K562 (cell line): ENCODE measurements around the gene DGCR8. TPM values are rescaled to one million over a fixed set of nuclear protein-coding genes. Genes with fewer than 3 reads are reported as not detected.

ENCODE experiments used
- CBFA2T3 ChIP-seq: fragments of 450-650 bp; IDR thresholded peaks from 2 replicates; pipeline ENCODE4 v1.6.1; 2017
- E4F1 ChIP-seq: fragments of 250-450 bp; sonication (Bioruptor Pico); IDR thresholded peaks from 2 replicates; pipeline ENCODE4 v1.5.0; 2021; ENCODE audit warnings: mild to moderate bottlenecking, borderline replicate concordance
- MBD1 ChIP-seq: fragments of 250-450 bp; sonication (Bioruptor Pico); IDR thresholded peaks from 2 replicates; pipeline ENCODE4 v1.8.0; 2022; ENCODE audit warnings: inconsistent platforms
- NR2C2 ChIP-seq, 2 experiments: fragments of 200-800 bp in 1 of 2; sonication (Bioruptor generic) in 1 of 2; sonication (generic) in 1 of 2; formaldehyde crosslinking in 1 of 2; IDR thresholded peaks; 2 replicates each; pipeline versions ENCODE4 v1.6.1 to v1.8.0; 2016 to 2022; ENCODE audit warnings: mild to moderate bottlenecking in 1 of 2, missing compliant biosample characterization in 1 of 2, missing genetic modification characterization in 1 of 2, missing genetic modification reagents in 1 of 2
- NUFIP1 ChIP-seq: fragments of 450-650 bp; IDR thresholded peaks from 2 replicates; pipeline ENCODE4 v1.6.1; 2018; ENCODE audit not compliant: partially characterized antibody
- RNF2 ChIP-seq: sonication (generic); IDR thresholded peaks from 2 replicates; pipeline ENCODE4 v1.6.1; 2016
- SAP30 ChIP-seq: fragments of 200-600 bp; sonication (generic); IDR thresholded peaks from 2 replicates; pipeline ENCODE4 v1.6.1; 2012; ENCODE audit warnings: borderline replicate concordance, low read depth, mild to moderate bottlenecking, moderate library complexity, low read length, control low read depth, inconsistent platforms; ENCODE audit not compliant: insufficient read depth, poor library complexity, severe bottlenecking
- TCFL5 ChIP-seq: fragments of 250-450 bp; sonication (Bioruptor Pico); conservative IDR thresholded peaks from 2 replicates; pipeline ENCODE4 v1.6.1; 2021; ENCODE audit warnings: mild to moderate bottlenecking, moderate library complexity, matching md5 sums
- ZNF146 ChIP-seq: IDR thresholded peaks from one replicate; pipeline ENCODE4 v1.6.1; 2018; ENCODE audit warnings: missing compliant biosample characterization; ENCODE audit not compliant: unreplicated experiment
- ZNF3 ChIP-seq: fragments of 250-450 bp; sonication (Bioruptor Pico); IDR thresholded peaks from 2 replicates; pipeline ENCODE4 v1.5.0; 2021; ENCODE audit warnings: mild to moderate bottlenecking, moderate library complexity
- polyA plus RNA-seq, 8 experiments: library from polyadenylated mRNA; depleted of rRNA in 4 of 8; stranded (reverse) in 5 of 8; unstranded in 3 of 8; fragments of >200 nt; fragmentation: Nextera tagmentation in 2 of 8; fragmentation: Illumina TruSeq in 1 of 8; extraction: Ambion mirVana in 2 of 8; extraction: Trizol in 1 of 8; gene quantifications; 2 replicates each; pipeline versions ENCODE4 v1.2.1 to v1.2.3, GENCODE V29; 2011 to 2014; ENCODE audit warnings: inconsistent platforms in 1 of 8, missing spikeins in 1 of 8
- total RNA-seq, 7 experiments: library from RNA; depleted of rRNA in 6 of 7; stranded (reverse); fragments of >200 nt in 6 of 7; fragmentation: Illumina TruSeq in 2 of 7; extraction: Trizol in 2 of 7; gene quantifications; 2 replicates each; pipeline versions ENCODE4 v1.2.1 to v1.2.3, GENCODE V29; 2011 to 2021; ENCODE audit warnings: low replicate concordance in 1 of 7
- TF ChIP-seq, protein P1 (sequence below): sonication (generic); formaldehyde crosslinking; IDR thresholded peaks from 2 replicates; pipeline ENCODE4 v1.8.0; 2023; ENCODE audit warnings: mild to moderate bottlenecking, missing genetic modification reagents
- TF ChIP-seq, protein P2 (sequence below): fragments of 200-800 bp; sonication (Bioruptor generic); IDR thresholded peaks from 2 replicates; pipeline ENCODE4 v1.6.1; 2016; ENCODE audit warnings: missing genetic modification characterization, missing compliant biosample characterization

DGCR8 gene
- total and polyA plus RNA-seq, 9 of the 15 experiments (the other 6 are each of a cell fraction or from before 2014, with no cell fraction given) = 5.9 to 144 (median 80.1) TPM

DNA sequence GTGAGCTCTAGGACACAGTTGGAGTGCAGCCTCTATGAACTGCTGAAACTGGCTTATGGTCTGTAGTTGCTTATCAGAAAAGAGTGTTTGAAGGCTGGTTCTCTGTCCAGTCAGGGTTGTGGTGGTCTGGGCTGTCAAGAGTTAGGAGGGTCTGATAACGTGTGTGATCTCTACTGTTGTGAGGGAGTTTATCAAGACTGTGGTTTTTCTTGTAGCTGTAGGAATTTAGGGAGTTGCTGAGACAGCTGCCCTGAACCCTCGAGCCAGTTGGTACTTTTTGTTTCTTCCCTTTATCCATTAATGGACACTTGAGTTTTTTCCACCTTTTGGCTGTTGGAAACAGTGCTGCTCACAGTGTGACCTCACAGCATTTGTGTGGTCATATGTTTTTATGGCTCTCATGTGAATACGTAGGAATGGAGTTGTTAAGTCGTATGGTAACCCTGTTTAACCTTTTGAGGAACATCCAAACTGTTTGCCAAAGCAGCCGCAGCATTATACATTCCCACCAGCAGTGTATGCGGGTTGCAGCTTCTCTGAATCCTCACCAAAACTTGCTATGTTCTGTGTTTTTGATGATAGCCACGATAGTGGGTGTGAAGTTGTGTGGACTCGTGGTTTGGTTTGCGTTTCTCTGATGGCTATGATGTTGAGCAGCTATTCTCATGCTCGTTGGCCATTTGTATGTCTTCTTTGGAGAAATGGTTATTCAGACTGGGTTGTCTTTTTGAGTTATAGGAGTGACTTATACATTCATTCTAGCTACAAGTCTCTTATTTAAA is 20.9 kb upstream of the DGCR8 start (continued):
- TF ChIP-seq, protein P1, sequence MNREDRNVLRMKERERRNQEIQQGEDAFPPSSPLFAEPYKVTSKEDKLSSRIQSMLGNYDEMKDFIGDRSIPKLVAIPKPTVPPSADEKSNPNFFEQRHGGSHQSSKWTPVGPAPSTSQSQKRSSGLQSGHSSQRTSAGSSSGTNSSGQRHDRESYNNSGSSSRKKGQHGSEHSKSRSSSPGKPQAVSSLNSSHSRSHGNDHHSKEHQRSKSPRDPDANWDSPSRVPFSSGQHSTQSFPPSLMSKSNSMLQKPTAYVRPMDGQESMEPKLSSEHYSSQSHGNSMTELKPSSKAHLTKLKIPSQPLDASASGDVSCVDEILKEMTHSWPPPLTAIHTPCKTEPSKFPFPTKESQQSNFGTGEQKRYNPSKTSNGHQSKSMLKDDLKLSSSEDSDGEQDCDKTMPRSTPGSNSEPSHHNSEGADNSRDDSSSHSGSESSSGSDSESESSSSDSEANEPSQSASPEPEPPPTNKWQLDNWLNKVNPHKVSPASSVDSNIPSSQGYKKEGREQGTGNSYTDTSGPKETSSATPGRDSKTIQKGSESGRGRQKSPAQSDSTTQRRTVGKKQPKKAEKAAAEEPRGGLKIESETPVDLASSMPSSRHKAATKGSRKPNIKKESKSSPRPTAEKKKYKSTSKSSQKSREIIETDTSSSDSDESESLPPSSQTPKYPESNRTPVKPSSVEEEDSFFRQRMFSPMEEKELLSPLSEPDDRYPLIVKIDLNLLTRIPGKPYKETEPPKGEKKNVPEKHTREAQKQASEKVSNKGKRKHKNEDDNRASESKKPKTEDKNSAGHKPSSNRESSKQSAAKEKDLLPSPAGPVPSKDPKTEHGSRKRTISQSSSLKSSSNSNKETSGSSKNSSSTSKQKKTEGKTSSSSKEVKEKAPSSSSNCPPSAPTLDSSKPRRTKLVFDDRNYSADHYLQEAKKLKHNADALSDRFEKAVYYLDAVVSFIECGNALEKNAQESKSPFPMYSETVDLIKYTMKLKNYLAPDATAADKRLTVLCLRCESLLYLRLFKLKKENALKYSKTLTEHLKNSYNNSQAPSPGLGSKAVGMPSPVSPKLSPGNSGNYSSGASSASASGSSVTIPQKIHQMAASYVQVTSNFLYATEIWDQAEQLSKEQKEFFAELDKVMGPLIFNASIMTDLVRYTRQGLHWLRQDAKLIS = no peak
- TF ChIP-seq, protein P2, sequence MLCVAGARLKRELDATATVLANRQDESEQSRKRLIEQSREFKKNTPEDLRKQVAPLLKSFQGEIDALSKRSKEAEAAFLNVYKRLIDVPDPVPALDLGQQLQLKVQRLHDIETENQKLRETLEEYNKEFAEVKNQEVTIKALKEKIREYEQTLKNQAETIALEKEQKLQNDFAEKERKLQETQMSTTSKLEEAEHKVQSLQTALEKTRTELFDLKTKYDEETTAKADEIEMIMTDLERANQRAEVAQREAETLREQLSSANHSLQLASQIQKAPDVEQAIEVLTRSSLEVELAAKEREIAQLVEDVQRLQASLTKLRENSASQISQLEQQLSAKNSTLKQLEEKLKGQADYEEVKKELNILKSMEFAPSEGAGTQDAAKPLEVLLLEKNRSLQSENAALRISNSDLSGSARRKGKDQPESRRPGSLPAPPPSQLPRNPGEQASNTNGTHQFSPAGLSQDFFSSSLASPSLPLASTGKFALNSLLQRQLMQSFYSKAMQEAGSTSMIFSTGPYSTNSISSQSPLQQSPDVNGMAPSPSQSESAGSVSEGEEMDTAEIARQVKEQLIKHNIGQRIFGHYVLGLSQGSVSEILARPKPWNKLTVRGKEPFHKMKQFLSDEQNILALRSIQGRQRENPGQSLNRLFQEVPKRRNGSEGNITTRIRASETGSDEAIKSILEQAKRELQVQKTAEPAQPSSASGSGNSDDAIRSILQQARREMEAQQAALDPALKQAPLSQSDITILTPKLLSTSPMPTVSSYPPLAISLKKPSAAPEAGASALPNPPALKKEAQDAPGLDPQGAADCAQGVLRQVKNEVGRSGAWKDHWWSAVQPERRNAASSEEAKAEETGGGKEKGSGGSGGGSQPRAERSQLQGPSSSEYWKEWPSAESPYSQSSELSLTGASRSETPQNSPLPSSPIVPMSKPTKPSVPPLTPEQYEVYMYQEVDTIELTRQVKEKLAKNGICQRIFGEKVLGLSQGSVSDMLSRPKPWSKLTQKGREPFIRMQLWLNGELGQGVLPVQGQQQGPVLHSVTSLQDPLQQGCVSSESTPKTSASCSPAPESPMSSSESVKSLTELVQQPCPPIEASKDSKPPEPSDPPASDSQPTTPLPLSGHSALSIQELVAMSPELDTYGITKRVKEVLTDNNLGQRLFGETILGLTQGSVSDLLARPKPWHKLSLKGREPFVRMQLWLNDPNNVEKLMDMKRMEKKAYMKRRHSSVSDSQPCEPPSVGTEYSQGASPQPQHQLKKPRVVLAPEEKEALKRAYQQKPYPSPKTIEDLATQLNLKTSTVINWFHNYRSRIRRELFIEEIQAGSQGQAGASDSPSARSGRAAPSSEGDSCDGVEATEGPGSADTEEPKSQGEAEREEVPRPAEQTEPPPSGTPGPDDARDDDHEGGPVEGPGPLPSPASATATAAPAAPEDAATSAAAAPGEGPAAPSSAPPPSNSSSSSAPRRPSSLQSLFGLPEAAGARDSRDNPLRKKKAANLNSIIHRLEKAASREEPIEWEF (CRISPR knock-in tag) = no peak
- TF ChIP-seq E4F1 (CRISPR knock-in tag) (no peak), SAP30 (peak; percentile 68), TCFL5 (CRISPR knock-in tag) (peak; percentile 60; the same call in 1 of the 2 replicates), NR2C2 (CRISPR knock-in tag; IDR thresholded peaks at IDR 0.05) (no peak), NR2C2 (tag; IDR thresholded peaks at IDR 0.05) (0 out of 2 replicates have a peak, but pooled peaks have one; percentile 65), RNF2 (no peak), ZNF146 (CRISPR knock-in tag) (no peak), ZNF3 (no peak), MBD1 (no peak), CBFA2T3 (no peak), NUFIP1 (no peak)
